ENCODE results near the gene RNF111.

DNA sequence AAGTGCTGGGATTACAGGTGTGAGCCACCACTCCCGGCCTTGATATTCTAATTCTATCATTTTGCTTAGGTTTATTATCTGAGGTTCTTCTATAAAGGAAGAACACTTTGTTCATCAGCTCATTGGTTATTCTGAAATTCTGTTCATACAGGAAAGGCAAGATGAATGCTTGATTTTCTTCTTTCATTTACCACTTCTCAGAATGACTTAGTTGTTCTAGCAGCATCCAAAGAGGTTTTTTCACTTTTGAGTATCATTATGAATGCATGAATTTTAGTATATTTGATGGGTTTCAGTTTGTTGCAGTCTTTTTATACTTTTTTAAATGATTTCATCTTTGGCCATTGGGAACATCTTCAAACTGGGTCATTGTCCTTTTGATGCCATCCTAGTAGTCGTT lies 51.8 kb downstream of the RNF111 start:
- TF ChIP-seq, protein P1, sequence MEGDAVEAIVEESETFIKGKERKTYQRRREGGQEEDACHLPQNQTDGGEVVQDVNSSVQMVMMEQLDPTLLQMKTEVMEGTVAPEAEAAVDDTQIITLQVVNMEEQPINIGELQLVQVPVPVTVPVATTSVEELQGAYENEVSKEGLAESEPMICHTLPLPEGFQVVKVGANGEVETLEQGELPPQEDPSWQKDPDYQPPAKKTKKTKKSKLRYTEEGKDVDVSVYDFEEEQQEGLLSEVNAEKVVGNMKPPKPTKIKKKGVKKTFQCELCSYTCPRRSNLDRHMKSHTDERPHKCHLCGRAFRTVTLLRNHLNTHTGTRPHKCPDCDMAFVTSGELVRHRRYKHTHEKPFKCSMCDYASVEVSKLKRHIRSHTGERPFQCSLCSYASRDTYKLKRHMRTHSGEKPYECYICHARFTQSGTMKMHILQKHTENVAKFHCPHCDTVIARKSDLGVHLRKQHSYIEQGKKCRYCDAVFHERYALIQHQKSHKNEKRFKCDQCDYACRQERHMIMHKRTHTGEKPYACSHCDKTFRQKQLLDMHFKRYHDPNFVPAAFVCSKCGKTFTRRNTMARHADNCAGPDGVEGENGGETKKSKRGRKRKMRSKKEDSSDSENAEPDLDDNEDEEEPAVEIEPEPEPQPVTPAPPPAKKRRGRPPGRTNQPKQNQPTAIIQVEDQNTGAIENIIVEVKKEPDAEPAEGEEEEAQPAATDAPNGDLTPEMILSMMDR (IDR thresholded peaks at IDR 0.05) = no peak
- no peak for TF ChIP-seq EP300 (IDR thresholded peaks at IDR 0.05)
- no peak for TF ChIP-seq POLR2A (IDR thresholded peaks at IDR 0.05)
